ENCODE results near the gene MRNIP.

Gene MRNIP

DNA sequence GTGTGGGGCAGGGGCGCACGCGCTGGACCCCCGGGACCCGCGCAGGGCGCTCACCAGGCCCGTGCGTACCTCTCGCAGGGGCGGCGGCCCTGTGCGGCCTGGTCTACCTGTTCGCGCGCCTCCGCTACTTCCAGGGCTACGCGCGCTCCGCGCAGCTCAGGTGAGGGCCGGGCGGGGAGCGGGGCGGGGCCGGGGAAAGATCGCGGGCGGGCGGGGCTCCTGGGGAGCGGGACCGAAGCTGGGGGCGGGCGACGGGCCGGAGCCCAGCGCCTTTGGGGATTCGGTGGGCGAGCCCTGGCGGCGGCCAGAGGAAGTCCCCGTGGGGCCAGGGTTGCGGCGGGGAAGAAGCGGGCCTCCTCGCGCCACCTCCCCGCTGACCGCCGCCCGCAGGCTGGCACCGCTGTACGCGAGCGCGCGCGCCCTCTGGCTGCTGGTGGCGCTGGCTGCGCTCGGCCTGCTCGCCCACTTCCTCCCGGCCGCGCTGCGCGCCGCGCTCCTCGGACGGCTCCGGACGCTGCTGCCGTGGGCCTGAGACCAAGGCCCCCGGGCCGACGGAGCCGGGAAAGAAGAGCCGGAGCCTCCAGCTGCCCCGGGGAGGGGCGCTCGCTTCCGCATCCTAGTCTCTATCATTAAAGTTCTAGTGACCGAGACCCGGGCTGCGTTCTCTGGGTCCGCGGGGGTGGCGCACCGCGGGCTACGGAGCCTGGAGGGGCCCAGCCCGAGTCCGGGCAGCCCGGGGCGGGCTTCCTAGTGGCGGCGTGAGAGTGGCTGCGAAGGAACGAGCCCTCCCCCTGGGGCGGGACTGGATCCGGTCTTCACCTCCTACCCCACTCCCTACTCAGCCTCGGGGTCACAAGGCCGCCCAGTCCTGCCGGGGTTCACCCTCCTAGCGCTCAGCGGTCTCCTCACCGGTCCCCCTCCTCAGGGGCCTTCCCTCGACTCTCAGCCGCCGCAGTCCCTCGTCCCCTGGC lies 62.5 kb downstream of the MRNIP start:
- in situ Hi-C loops (cut with HindIII; ENCODE audit: low sequenced_read_pairs) = no loop called here
- TF ChIP-seq CTCF (IDR thresholded peaks at IDR 0.05; ENCODE audit: low read depth, low read length, missing control alignments) = peak; percentile 54
- peak overlapping the region; percentile 39 for H3K4me3 ChIP-seq (ENCODE audit: low read depth, low read length)
- DNase-seq (ENCODE audit: low read depth) = no peak

- in situ Hi-C loops (cut with HindIII; ENCODE audit: low sequenced_read_pairs) = no loop called here
- no peak for DNase-seq (ENCODE audit: low read depth)
- peak overlapping the region; percentile 39 for H3K4me3 ChIP-seq (ENCODE audit: low read depth, low read length)
- TF ChIP-seq CTCF (IDR thresholded peaks at IDR 0.05; ENCODE audit: low read depth, low read length, missing control alignments) = no peak
Observed at GRCh38 chr5:179795049-179795862, 63.4 kb downstream of the MRNIP start.

DNA sequence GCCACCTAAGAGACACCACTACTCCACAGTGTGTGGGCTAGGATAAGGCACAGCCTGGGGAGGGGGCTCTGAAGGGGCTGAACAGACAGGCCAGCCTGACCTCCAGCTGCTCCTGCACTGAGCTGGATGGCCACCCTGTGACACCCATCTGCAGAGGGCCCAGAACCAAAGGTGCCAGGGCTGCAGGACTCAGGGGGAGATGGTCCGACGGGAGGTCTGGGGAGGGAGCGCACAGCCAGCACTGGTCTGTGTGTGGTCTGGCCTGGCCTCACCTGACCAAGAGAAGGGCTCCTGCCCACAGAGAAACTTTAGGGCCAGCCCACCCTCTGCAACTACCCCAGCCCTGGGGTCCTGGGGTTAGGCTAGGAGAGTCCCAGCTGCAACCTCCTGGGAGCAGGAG lies 64.0 kb downstream of the MRNIP start:
- no peak for TF ChIP-seq CTCF (IDR thresholded peaks at IDR 0.05; ENCODE audit: low read depth, low read length, missing control alignments)
- no peak for DNase-seq (ENCODE audit: low read depth)
- in situ Hi-C loops (cut with HindIII; ENCODE audit: low sequenced_read_pairs) = no loop called here
- no peak overlapping the region for H3K4me3 ChIP-seq (ENCODE audit: low read depth, low read length)

GRCh38 chr5:179794171-179794570 lies 64.4 kb downstream of the MRNIP start:
- in situ Hi-C loops (cut with HindIII; ENCODE audit: low sequenced_read_pairs) = no loop called here
- H3K4me3 ChIP-seq (ENCODE audit: low read depth, low read length) = peak overlapping the region; percentile 19
- no peak for DNase-seq (ENCODE audit: low read depth)
- TF ChIP-seq CTCF (IDR thresholded peaks at IDR 0.05; ENCODE audit: low read depth, low read length, missing control alignments) = no peak

DNA sequence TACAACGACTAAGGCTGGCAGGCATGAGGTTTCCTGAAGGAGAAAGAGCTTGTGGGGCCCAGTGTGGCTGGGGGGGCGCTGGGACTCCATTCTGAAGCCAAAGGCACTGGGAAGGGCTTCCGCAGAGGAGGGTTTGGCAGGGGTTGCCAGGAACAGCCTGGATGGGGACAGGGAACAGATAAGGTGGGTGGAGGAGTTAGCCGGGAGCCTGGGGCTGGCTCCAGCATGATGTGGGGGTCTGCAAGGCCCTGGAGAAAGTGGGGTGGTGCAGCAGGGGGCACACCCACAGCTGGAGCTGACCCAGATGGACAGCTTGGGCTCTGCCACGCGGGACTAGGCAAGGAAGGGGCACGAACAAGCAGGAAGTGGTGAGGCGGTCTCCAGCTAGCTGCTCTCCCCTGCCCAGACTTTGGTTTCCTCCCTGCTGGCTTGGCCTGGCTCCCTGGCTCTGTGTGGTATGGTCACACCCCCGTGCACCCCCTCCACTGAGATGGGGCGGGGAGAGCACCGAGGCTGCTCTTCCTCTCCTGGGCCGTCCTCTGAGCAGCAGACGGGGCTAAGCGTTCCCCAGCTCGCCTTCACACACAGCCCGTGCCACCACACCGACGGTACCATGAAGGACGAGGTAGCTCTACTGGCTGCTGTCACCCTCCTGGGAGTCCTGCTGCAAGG lies 65.0 kb downstream of the MRNIP start, which contains the start of gene LTC4S:
LTC4S (plus strand) TSS at position 519 of the 672 bp plus-strand sequence; CDS start at position 614, 95 bp downstream.
- H3K4me3 ChIP-seq (ENCODE audit: low read depth, low read length) = peak within 1 kb of the TSS; percentile 19
- in situ Hi-C loops (cut with HindIII; ENCODE audit: low sequenced_read_pairs) = no loop called here
- DNase-seq (ENCODE audit: low read depth) = peak; percentile 77
- TF ChIP-seq CTCF (IDR thresholded peaks at IDR 0.05; ENCODE audit: low read depth, low read length, missing control alignments) = no peak

Data from astrocyte of the cerebellum (primary cell).